T47D (cell line): ENCODE measurements around the gene NOTCH1.

Experiments used
- DNase-seq, 2 experiments: peaks; one replicate each; pipeline versions ENCODE4 v3.0.0 to v3.0.0-alpha.2; 2011 to 2012; ENCODE audit warnings: low read depth in 1 of 2, low spot score in 1 of 2
- JUND ChIP-seq: IDR thresholded peaks from 2 replicates; pipeline ENCODE4 v1.6.1; 2012; ENCODE audit warnings: low read depth
- in situ Hi-C: cut with HindIII; loops from 2 replicates; pipeline ENCODE4 v1.10.0; 2016; ENCODE audit warnings: low sequenced_read_pairs, low pct_unique_long_range_greater_than_20kb

Gene NOTCH1

DNA sequence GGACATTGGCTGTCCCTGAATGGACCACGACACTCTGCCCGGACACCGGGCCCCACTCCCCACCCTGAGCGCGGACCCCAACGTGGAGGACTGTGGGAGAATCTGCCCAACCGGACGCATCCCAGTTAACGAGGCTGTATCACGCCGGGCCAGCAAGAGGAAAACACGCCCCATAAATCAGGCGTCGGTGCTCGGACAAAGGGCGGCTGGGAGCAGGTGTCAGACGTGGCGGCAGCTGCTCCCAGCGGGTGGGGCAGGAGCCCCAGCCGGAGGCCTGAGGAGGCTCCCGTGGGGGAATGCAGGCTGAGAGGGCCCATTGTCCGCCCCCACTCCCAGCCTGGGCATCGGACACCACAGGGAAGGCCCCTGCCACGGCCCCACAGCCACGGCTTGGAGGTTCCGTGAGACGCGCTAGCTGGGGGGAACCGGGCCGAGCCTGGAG, 19.2 kb downstream of the NOTCH1 start:
- in situ Hi-C loops, result no loop called here

DNA sequence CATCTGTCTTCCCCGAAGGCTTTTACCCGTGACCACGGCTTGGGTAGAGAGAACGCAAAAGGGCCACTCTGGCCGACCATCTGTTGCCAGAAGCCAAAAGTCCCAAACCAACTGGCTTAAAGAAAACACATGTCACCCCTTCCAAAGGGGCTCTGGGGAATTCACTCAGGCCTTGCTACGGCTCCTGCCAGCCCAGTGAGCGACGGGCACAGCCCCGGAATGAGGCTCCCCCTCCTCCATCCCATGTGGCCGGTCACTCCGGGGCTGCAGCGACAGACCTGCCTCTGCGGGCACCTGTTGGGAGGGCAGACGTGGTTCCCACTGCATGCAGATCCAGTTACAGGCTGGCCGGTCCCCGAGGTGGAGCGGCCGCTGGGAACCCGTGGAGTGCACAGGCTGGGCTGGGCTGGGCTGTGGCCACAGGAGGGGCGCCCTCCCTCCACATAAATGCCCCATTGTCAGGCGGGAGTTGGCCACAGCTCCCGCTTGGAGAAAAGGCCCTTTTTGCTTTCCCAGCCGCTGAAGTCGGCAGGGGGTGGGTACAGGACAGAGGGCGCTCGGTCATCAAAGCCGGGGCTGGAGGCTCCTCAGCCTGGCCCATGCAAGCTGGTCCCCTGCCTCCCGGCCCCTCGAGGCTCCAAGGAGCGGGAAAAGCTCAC, 19.9 kb downstream of the NOTCH1 start:
- in situ Hi-C loops, result no loop called here
- TF ChIP-seq JUND, result no peak
- no peak for DNase-seq

More for the DNA sequence above, 19.2 kb downstream of the NOTCH1 start:
- no peak for DNase-seq
- no peak for TF ChIP-seq JUND

GRCh38 chr9:136525207-136525606, 20.6 kb downstream of the NOTCH1 start:
- no peak for DNase-seq
- in situ Hi-C loops, result no loop called here
- TF ChIP-seq JUND, result no peak

- TF ChIP-seq JUND, result no peak
- in situ Hi-C loops, result no loop called here
- no peak for DNase-seq
Measured at GRCh38 chr9:136522314-136523237, 23.3 kb downstream of the NOTCH1 start.

DNA sequence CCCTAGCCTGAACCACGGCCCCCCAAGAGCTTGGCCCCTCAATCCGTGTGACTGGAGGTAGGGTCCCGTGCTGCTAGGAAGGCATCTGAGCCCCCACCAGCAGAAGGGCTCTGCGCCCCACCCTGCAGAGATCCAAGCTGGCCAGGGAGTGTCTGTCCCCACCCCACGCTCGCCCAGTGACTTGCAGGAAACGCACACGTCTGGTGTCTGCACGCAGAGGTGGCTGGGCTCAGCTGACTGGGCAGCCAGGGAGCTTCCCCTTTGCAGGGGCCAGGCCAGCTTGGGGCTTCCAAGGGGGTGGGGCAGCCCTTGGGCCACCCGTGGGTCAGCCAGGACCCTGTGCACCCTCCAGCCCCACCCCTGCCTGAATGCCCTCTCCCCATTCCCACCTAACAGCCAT, 24.3 kb downstream of the NOTCH1 start:
- TF ChIP-seq JUND, result no peak
- in situ Hi-C loops, result no loop called here
- no peak for DNase-seq

GRCh38 chr9:136520053-136520540, 25.8 kb downstream of the NOTCH1 start:
- no peak for DNase-seq
- TF ChIP-seq JUND, result no peak
- in situ Hi-C loops, result no loop called here

- no peak for TF ChIP-seq JUND
- in situ Hi-C loops, result no loop called here
Measured at GRCh38 chr9:136519263-136520052, 26.4 kb downstream of the NOTCH1 start.

GRCh38 chr9:136518623-136519022, 27.2 kb downstream of the NOTCH1 start:
- no peak for TF ChIP-seq JUND
- DNase-seq, result no peak
- in situ Hi-C loops, result no loop called here

More at GRCh38 chr9:136519263-136520052, 26.4 kb downstream of the NOTCH1 start:
- DNase-seq, result no peak

- in situ Hi-C loops, result no loop called here
- DNase-seq, result no peak
- TF ChIP-seq JUND, result no peak
Measured at GRCh38 chr9:136517950-136518349, 27.9 kb downstream of the NOTCH1 start.

GRCh38 chr9:136517012-136517743, 28.7 kb downstream of the NOTCH1 start:
- in situ Hi-C loops, result no loop called here
- DNase-seq, result no peak
- no peak for TF ChIP-seq JUND

DNA sequence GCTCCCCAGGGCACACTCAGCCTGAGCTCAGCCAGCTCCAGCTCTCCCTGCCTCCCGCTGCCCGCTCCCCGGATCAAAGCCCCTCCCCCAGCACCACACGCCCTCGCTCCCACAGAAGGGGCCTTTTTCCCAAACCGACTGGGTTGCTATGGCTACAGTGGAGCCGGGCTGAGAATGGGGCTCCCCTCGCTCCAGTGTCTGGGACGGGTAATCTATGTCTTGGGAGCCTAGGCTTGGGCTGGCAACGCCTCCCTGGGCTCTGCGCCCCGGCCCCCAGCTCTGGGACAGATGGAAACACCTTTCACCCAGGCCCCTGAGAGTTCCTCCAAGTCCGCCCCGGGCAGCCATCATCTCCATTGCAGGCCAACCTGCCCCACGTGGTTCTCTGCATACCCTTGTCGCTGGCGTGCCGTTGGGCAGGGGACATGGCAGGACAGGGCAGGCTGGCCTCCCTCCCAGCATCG, 29.6 kb downstream of the NOTCH1 start:
- in situ Hi-C loops, result no loop called here
- TF ChIP-seq JUND, result no peak

DNA sequence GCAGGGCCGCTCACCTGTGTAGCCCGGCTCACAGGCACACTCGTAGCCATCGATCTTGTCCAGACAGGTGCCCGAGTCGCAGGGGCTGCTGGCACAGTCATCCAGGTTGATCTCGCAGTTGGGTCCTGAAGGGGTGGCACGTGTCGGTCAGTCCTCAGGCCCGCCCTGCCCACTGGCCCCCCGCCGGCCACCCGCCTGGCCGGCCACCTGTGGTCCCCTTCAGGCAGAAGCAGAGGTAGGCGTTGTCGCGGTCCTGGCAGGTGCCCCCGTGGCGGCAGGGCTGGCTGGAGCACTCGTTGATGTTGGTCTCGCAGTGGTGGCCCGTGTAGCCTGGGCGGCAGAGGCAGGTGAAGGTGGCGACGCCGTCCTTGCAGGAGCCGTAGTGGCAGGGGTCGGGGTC, 30.6 kb downstream of the NOTCH1 start:
- in situ Hi-C loops, result no loop called here
- DNase-seq, result no peak
- TF ChIP-seq JUND, result no peak

More for the DNA sequence above, 29.6 kb downstream of the NOTCH1 start:
- DNase-seq, result no peak
